Measurements from ENCODE around the gene TTC21A. TPM values are rescaled to one million over a fixed set of nuclear protein-coding genes. Genes with fewer than 3 reads are reported as not detected.

Gene TTC21A
- total and polyA plus RNA-seq, 2 donors (not counting 1 experiment from before 2014, with no cell fraction given): 1.6 to 2.1 TPM

- H3K27ac ChIP-seq (ENCODE audit: insufficient read depth, low read length): no peak overlapping the region
- H3K27me3 ChIP-seq (ENCODE audit: control insufficient read depth, insufficient read depth, low read length): no peaks in the 10 kb centered on the region
- TF ChIP-seq EZH2 (IDR thresholded peaks at IDR 0.05; ENCODE audit: low read length, missing control alignments): no peak
- TF ChIP-seq, protein P1, sequence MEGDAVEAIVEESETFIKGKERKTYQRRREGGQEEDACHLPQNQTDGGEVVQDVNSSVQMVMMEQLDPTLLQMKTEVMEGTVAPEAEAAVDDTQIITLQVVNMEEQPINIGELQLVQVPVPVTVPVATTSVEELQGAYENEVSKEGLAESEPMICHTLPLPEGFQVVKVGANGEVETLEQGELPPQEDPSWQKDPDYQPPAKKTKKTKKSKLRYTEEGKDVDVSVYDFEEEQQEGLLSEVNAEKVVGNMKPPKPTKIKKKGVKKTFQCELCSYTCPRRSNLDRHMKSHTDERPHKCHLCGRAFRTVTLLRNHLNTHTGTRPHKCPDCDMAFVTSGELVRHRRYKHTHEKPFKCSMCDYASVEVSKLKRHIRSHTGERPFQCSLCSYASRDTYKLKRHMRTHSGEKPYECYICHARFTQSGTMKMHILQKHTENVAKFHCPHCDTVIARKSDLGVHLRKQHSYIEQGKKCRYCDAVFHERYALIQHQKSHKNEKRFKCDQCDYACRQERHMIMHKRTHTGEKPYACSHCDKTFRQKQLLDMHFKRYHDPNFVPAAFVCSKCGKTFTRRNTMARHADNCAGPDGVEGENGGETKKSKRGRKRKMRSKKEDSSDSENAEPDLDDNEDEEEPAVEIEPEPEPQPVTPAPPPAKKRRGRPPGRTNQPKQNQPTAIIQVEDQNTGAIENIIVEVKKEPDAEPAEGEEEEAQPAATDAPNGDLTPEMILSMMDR (conservative IDR thresholded peaks at IDR 0.05 in 1 of 2, IDR thresholded peaks at IDR 0.05 in 1 of 2; ENCODE audit: low read depth in 1 of 2, low read length in 2 of 2): no peak
- no peak overlapping the region for H2AFZ ChIP-seq (ENCODE audit: low read length)
- H3K4me1 ChIP-seq (ENCODE audit: control insufficient read depth, extremely low read depth, insufficient read depth, low read length): peaks cover 2% of the 10 kb centered on the region
- no peaks in the 10 kb centered on the region for H3K36me3 ChIP-seq (ENCODE audit: control insufficient read depth, insufficient read depth, low read length)
- no peaks in the 10 kb centered on the region for H4K20me1 ChIP-seq (ENCODE audit: control insufficient read depth, extremely low read depth, insufficient read depth, low read length)
- H3K79me2 ChIP-seq (ENCODE audit: control insufficient read depth, insufficient read depth, low read length): peaks cover under 1% of the 10 kb centered on the region
- no peak overlapping the region for H3K4me2 ChIP-seq (ENCODE audit: extremely low read depth, insufficient read depth, low read length)
- H3K9me3 ChIP-seq (ENCODE audit: control insufficient read depth, insufficient read depth, low read depth, low read length): no peaks in the 10 kb centered on the region
- no peak overlapping the region for H3K4me3 ChIP-seq (replicated peaks in 1 of 4; ENCODE audit: control extremely low read depth in 1 of 4, insufficient read depth in 1 of 4, low read depth in 3 of 4, low read length in 4 of 4)
- no peak for DNase-seq (ENCODE audit: low read depth in 2 of 2)
- no peak overlapping the region for H3K9ac ChIP-seq (ENCODE audit: insufficient read depth, low read length)
These were observed 50.8 kb downstream of the TTC21A start for GRCh38 chr3:39158148-39158715.

GRCh38 chr3:39164414-39164813 is 56.9 kb downstream of the TTC21A start:
- Histone ChIP-seq H4K20me1 (ENCODE audit: control insufficient read depth, extremely low read depth, insufficient read depth, low read length) (no peaks in the 10 kb centered on the region), H3K4me2 (ENCODE audit: extremely low read depth, insufficient read depth, low read length) (no peak overlapping the region), H3K4me1 (ENCODE audit: control insufficient read depth, extremely low read depth, insufficient read depth, low read length) (peaks cover 16% of the 10 kb centered on the region), H3K79me2 (ENCODE audit: control insufficient read depth, insufficient read depth, low read length) (no peaks in the 10 kb centered on the region), H3K27ac (ENCODE audit: insufficient read depth, low read length) (no peak overlapping the region), H3K4me3 (replicated peaks in 1 of 4; ENCODE audit: control extremely low read depth in 1 of 4, insufficient read depth in 1 of 4, low read depth in 3 of 4, low read length in 4 of 4) (no peak overlapping the region), H3K36me3 (ENCODE audit: control insufficient read depth, insufficient read depth, low read length) (no peaks in the 10 kb centered on the region), H2AFZ (ENCODE audit: low read length) (no peak overlapping the region), H3K9me3 (ENCODE audit: control insufficient read depth, insufficient read depth, low read depth, low read length) (no peaks in the 10 kb centered on the region), H3K9ac (ENCODE audit: insufficient read depth, low read length) (no peak overlapping the region), H3K27me3 (ENCODE audit: control insufficient read depth, insufficient read depth, low read length) (no peaks in the 10 kb centered on the region)
- TF ChIP-seq, protein P1 (conservative IDR thresholded peaks at IDR 0.05 in 1 of 2, IDR thresholded peaks at IDR 0.05 in 1 of 2; ENCODE audit: low read depth in 1 of 2, low read length in 2 of 2): no peak
- no peak for TF ChIP-seq EZH2 (IDR thresholded peaks at IDR 0.05; ENCODE audit: low read length, missing control alignments)
- DNase-seq (ENCODE audit: low read depth in 2 of 2): no peak

GRCh38 chr3:39165518-39165917 is 58.0 kb downstream of the TTC21A start:
- no peaks in the 10 kb centered on the region for H3K9me3 ChIP-seq (ENCODE audit: control insufficient read depth, insufficient read depth, low read depth, low read length)
- H4K20me1 ChIP-seq (ENCODE audit: control insufficient read depth, extremely low read depth, insufficient read depth, low read length): no peaks in the 10 kb centered on the region
- H3K9ac ChIP-seq (ENCODE audit: insufficient read depth, low read length): no peak overlapping the region
- H3K4me2 ChIP-seq (ENCODE audit: extremely low read depth, insufficient read depth, low read length): no peak overlapping the region
- H3K27me3 ChIP-seq (ENCODE audit: control insufficient read depth, insufficient read depth, low read length): no peaks in the 10 kb centered on the region
- no peaks in the 10 kb centered on the region for H3K79me2 ChIP-seq (ENCODE audit: control insufficient read depth, insufficient read depth, low read length)
- TF ChIP-seq EZH2 (IDR thresholded peaks at IDR 0.05; ENCODE audit: low read length, missing control alignments): no peak
- TF ChIP-seq, protein P1 (conservative IDR thresholded peaks at IDR 0.05 in 1 of 2, IDR thresholded peaks at IDR 0.05 in 1 of 2; ENCODE audit: low read depth in 1 of 2, low read length in 2 of 2): no peak
- H3K27ac ChIP-seq (ENCODE audit: insufficient read depth, low read length): peak overlapping the region; percentile 15
- no peaks in the 10 kb centered on the region for H3K36me3 ChIP-seq (ENCODE audit: control insufficient read depth, insufficient read depth, low read length)
- H3K4me3 ChIP-seq (replicated peaks in 1 of 4; ENCODE audit: control extremely low read depth in 1 of 4, insufficient read depth in 1 of 4, low read depth in 3 of 4, low read length in 4 of 4): no peak overlapping the region
- H2AFZ ChIP-seq (ENCODE audit: low read length): no peak overlapping the region
- H3K4me1 ChIP-seq (ENCODE audit: control insufficient read depth, extremely low read depth, insufficient read depth, low read length): peaks cover 16% of the 10 kb centered on the region
- no peak for DNase-seq (ENCODE audit: low read depth in 2 of 2)

Data from fibroblast of lung (primary cell).